WTC11 (cell line): ENCODE results near the gene MMP24.

Source experiments
- CREM ChIP-seq: sonication (generic); formaldehyde crosslinking; IDR thresholded peaks from 2 replicates; pipeline ENCODE4 v1.8.1; 2022; ENCODE audit warnings: mild to moderate bottlenecking, missing genetic modification reagents, moderate library complexity
- NR3C1 ChIP-seq: sonication (generic); formaldehyde crosslinking; conservative IDR thresholded peaks from 2 replicates; pipeline ENCODE4 v1.8.1; 2023; ENCODE audit warnings: low read depth, mild to moderate bottlenecking, missing genetic modification reagents
- ZNF138 ChIP-seq: sonication (generic); formaldehyde crosslinking; conservative IDR thresholded peaks from 2 replicates; pipeline ENCODE4 v1.8.1; 2022; ENCODE audit warnings: mild to moderate bottlenecking, moderate library complexity, missing genetic modification reagents
- TF ChIP-seq, protein P1 (sequence below): fragments of 200-600 bp; IDR thresholded peaks from 2 replicates; pipeline ENCODE4 v1.8.0; 2022; ENCODE audit warnings: antibody characterized with exemption
- TF ChIP-seq, protein P2 (sequence below): sonication (generic); formaldehyde crosslinking; IDR thresholded peaks from 2 replicates; pipeline ENCODE4 v1.8.0; 2022; ENCODE audit warnings: mild to moderate bottlenecking, missing genetic modification reagents
- TF ChIP-seq, protein P3 (sequence below): sonication (generic); formaldehyde crosslinking; IDR thresholded peaks from 2 replicates; pipeline ENCODE4 v1.8.0; 2022; ENCODE audit warnings: mild to moderate bottlenecking, missing genetic modification reagents
- TF ChIP-seq, protein P4 (sequence below): sonication (generic); formaldehyde crosslinking; IDR thresholded peaks from 2 replicates; pipeline ENCODE4 v1.8.1; 2023; ENCODE audit warnings: mild to moderate bottlenecking, missing genetic modification reagents, moderate library complexity
- TF ChIP-seq, protein P5 (sequence below): sonication (generic); formaldehyde crosslinking; IDR thresholded peaks from 2 replicates; pipeline ENCODE4 v1.8.0; 2022; ENCODE audit warnings: mild to moderate bottlenecking, missing genetic modification reagents

DNA sequence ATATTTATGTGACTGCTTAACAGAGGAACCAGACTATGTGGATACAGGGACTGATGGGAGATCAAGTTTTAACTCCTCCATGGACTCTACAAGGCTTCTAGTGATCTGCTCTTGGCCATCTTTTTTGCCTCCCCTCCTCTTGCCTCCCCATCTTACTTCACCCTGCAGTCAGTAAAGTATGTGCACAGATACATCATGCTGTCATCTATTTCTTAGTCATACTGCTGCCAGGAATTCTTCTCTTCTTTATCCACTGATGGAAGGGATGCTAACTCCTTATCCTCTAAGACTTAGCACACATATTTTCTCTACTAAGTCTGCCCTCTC, 93.3 kb downstream of the MMP24 start:
- TF ChIP-seq, protein P1, sequence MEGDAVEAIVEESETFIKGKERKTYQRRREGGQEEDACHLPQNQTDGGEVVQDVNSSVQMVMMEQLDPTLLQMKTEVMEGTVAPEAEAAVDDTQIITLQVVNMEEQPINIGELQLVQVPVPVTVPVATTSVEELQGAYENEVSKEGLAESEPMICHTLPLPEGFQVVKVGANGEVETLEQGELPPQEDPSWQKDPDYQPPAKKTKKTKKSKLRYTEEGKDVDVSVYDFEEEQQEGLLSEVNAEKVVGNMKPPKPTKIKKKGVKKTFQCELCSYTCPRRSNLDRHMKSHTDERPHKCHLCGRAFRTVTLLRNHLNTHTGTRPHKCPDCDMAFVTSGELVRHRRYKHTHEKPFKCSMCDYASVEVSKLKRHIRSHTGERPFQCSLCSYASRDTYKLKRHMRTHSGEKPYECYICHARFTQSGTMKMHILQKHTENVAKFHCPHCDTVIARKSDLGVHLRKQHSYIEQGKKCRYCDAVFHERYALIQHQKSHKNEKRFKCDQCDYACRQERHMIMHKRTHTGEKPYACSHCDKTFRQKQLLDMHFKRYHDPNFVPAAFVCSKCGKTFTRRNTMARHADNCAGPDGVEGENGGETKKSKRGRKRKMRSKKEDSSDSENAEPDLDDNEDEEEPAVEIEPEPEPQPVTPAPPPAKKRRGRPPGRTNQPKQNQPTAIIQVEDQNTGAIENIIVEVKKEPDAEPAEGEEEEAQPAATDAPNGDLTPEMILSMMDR = no peak
- TF ChIP-seq, protein P2, sequence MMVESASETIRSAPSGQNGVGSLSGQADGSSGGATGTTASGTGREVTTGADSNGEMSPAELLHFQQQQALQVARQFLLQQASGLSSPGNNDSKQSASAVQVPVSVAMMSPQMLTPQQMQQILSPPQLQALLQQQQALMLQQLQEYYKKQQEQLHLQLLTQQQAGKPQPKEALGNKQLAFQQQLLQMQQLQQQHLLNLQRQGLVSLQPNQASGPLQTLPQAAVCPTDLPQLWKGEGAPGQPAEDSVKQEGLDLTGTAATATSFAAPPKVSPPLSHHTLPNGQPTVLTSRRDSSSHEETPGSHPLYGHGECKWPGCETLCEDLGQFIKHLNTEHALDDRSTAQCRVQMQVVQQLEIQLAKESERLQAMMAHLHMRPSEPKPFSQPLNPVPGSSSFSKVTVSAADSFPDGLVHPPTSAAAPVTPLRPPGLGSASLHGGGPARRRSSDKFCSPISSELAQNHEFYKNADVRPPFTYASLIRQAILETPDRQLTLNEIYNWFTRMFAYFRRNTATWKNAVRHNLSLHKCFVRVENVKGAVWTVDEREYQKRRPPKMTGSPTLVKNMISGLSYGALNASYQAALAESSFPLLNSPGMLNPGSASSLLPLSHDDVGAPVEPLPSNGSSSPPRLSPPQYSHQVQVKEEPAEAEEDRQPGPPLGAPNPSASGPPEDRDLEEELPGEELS = no peak
- TF ChIP-seq ZNF138 (CRISPR knock-in tag) (no peak), CREM (no peak), NR3C1 (CRISPR knock-in tag) (no peak)
- TF ChIP-seq, protein P3, sequence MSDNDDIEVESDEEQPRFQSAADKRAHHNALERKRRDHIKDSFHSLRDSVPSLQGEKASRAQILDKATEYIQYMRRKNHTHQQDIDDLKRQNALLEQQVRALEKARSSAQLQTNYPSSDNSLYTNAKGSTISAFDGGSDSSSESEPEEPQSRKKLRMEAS = no peak
- TF ChIP-seq, protein P4, sequence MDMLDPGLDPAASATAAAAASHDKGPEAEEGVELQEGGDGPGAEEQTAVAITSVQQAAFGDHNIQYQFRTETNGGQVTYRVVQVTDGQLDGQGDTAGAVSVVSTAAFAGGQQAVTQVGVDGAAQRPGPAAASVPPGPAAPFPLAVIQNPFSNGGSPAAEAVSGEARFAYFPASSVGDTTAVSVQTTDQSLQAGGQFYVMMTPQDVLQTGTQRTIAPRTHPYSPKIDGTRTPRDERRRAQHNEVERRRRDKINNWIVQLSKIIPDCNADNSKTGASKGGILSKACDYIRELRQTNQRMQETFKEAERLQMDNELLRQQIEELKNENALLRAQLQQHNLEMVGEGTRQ (CRISPR knock-in tag) = no peak
- TF ChIP-seq, protein P5, sequence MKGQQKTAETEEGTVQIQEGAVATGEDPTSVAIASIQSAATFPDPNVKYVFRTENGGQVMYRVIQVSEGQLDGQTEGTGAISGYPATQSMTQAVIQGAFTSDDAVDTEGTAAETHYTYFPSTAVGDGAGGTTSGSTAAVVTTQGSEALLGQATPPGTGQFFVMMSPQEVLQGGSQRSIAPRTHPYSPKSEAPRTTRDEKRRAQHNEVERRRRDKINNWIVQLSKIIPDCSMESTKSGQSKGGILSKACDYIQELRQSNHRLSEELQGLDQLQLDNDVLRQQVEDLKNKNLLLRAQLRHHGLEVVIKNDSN = no peak
